Tibial nerve (tissue), 4 donors: ENCODE measurements around the gene AMBRA1.

Experiments
- CTCF ChIP-seq, 5 experiments: fragments of 200-600 bp in 3 of 5; fragments of 450-650 bp in 2 of 5; sonication (generic) in 3 of 5; IDR thresholded peaks; one replicate each; pipeline ENCODE4 v1.5.1; 2016 to 2019; ENCODE audit warnings: antibody characterized with exemption in 5 of 5, mild to moderate bottlenecking in 3 of 5, moderate library complexity in 2 of 5
- EP300 ChIP-seq, 2 donors: sonication (generic); formaldehyde crosslinking; IDR thresholded peaks; one replicate each; pipeline ENCODE4 v1.6.1; 2017; ENCODE audit warnings: antibody characterized with exemption in 2 of 2, mild to moderate bottlenecking in 1 of 2
- POLR2A ChIP-seq, 2 donors: fragments of 450-650 bp; IDR thresholded peaks; one replicate each; pipeline ENCODE4 v1.6.1; 2017; ENCODE audit warnings: antibody characterized with exemption in 2 of 2, mild to moderate bottlenecking in 2 of 2, moderate library complexity in 2 of 2

GRCh38 chr11:46547579-46547978 is 46.2 kb downstream of the AMBRA1 start:
- TF ChIP-seq EP300 (IDR thresholded peaks at IDR 0.05) = no peak
- TF ChIP-seq CTCF (IDR thresholded peaks at IDR 0.05) = no peak
- TF ChIP-seq POLR2A (IDR thresholded peaks at IDR 0.05) = no peak
